ENCODE measurements around the gene IKZF1.
"Not testable (repeated sequence)": the region's sequence is repeated elsewhere in the genome, so short reads cannot be mapped to it uniquely, and the experiment has no call there.

Gene IKZF1

DNA sequence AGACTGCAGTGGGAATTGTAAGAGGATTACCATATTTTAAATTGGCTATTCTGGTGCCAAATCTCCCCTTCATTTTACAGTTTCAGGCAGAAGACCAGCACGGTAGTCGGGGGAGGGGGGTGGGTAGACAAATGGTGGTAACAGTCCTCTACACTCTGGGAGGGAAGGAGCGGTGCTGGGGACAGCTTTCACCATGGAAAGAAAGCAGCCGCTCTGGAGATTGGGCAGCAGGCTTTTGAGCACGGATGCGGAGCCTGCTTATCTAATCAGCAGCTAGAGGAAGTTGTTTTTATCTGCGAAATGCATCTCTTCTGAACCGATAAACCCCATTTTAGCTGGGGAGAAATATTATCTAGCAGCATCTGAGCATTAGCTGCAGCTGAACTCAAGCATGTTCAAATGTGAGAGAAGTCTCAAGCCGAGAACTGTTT, 28.7 kb downstream of the IKZF1 start:
- H3K9ac ChIP-seq (ENCODE audit: low read length), result no peak overlapping the region
- no peaks in the 10 kb centered on the region for H3K4me1 ChIP-seq (ENCODE audit: control insufficient read depth, insufficient read depth, low read length)
- H3K36me3 ChIP-seq (ENCODE audit: control insufficient read depth, insufficient read depth, low read length), result no peaks in the 10 kb centered on the region
- no peak overlapping the region for H3K27ac ChIP-seq (ENCODE audit: low read depth, low read length)
- H3K27me3 ChIP-seq (ENCODE audit: control insufficient read depth, insufficient read depth, low read length), result no peaks in the 10 kb centered on the region
- no peak overlapping the region for H3K4me3 ChIP-seq (ENCODE audit: low read length)

DNA sequence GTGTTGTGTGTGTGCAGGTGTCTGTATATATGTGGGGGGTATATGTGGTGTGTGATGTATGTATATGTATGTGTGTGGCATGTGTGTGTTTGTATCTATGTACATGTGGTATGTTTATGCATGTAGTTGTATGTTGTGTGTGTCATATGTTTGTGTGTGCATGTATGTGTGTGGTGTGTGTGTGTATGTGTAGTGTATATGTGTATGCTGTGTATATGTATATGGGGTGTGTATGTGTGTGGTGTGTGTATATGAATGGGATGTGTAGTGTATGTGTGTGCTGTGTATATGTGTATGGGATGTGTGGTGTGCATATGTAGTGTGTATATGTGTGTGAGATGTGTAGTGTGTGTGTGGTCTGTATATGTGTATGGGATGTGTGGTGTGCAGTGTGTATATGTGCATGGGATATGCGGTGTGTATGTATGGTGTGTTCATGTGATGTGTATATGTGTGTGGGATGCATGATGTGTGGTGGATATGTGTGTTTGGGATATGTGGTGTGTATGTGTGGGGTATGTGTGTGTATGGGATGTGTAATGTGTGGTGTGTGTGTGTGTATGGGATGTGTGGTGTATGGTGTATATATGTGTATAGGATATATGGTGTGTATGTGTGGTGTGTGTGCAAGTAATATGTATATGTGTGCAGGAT, 30.0 kb downstream of the IKZF1 start:
- no peak overlapping the region for H3K4me3 ChIP-seq (ENCODE audit: low read length)
- H3K27ac ChIP-seq (ENCODE audit: low read depth, low read length), result no peak overlapping the region
- H3K27me3 ChIP-seq (ENCODE audit: control insufficient read depth, insufficient read depth, low read length), result no peaks in the 10 kb centered on the region
- H3K4me1 ChIP-seq (ENCODE audit: control insufficient read depth, insufficient read depth, low read length), result no peaks in the 10 kb centered on the region
- no peak overlapping the region for H3K9ac ChIP-seq (ENCODE audit: low read length)
- no peaks in the 10 kb centered on the region for H3K36me3 ChIP-seq (ENCODE audit: control insufficient read depth, insufficient read depth, low read length)

DNA sequence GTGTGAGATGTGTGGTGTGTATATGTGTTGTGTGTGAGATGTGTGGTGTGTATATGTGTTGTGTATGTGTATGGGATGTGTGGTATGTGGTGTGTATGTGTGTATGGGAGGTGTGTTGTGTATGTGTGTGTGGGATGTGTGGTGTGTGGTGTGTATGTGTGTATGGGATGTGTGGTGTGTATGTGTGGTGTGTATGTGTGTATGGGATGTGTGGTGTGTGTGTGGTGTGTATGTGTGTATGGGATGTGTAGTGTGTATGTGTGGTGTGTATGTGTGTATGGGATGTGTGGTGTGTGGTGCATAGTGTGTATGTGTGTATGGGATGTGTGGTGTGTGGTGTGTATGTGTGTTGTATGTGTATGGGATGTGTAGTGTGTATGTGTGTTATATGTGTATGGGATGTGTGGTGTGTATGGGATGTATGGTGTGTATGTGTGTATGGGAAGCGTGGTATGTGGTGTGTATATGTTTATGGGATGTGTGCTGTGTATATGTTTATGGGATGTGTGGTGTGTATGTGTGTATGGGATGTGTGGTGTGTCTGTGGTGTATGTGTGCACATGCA, 30.8 kb downstream of the IKZF1 start:
- Histone ChIP-seq H3K27me3 (ENCODE audit: control insufficient read depth, insufficient read depth, low read length) (no peaks in the 10 kb centered on the region), H3K4me3 (ENCODE audit: low read length) (no peak overlapping the region), H3K4me1 (ENCODE audit: control insufficient read depth, insufficient read depth, low read length) (no peaks in the 10 kb centered on the region), H3K36me3 (ENCODE audit: control insufficient read depth, insufficient read depth, low read length) (no peaks in the 10 kb centered on the region), H3K9ac (ENCODE audit: low read length) (no peak overlapping the region), H3K27ac (ENCODE audit: low read depth, low read length) (no peak overlapping the region)

- no peak overlapping the region for H3K9ac ChIP-seq (ENCODE audit: low read length)
- H3K4me3 ChIP-seq (ENCODE audit: low read length), result no peak overlapping the region
- no peaks in the 10 kb centered on the region for H3K4me1 ChIP-seq (ENCODE audit: control insufficient read depth, insufficient read depth, low read length)
- H3K27me3 ChIP-seq (ENCODE audit: control insufficient read depth, insufficient read depth, low read length), result no peaks in the 10 kb centered on the region
- H3K27ac ChIP-seq (ENCODE audit: low read depth, low read length), result no peak overlapping the region
- no peaks in the 10 kb centered on the region for H3K36me3 ChIP-seq (ENCODE audit: control insufficient read depth, insufficient read depth, low read length)
Measured at GRCh38 chr7:50335795-50336754, 31.6 kb downstream of the IKZF1 start.

GRCh38 chr7:50336894-50337703, 32.6 kb downstream of the IKZF1 start:
- H3K36me3 ChIP-seq (ENCODE audit: control insufficient read depth, insufficient read depth, low read length), result no peaks in the 10 kb centered on the region
- H3K27ac ChIP-seq (ENCODE audit: low read depth, low read length), result no peak overlapping the region
- no peak overlapping the region for H3K9ac ChIP-seq (ENCODE audit: low read length)
- no peak overlapping the region for H3K4me3 ChIP-seq (ENCODE audit: low read length)
- H3K4me1 ChIP-seq (ENCODE audit: control insufficient read depth, insufficient read depth, low read length), result no peaks in the 10 kb centered on the region
- no peaks in the 10 kb centered on the region for H3K27me3 ChIP-seq (ENCODE audit: control insufficient read depth, insufficient read depth, low read length)

DNA sequence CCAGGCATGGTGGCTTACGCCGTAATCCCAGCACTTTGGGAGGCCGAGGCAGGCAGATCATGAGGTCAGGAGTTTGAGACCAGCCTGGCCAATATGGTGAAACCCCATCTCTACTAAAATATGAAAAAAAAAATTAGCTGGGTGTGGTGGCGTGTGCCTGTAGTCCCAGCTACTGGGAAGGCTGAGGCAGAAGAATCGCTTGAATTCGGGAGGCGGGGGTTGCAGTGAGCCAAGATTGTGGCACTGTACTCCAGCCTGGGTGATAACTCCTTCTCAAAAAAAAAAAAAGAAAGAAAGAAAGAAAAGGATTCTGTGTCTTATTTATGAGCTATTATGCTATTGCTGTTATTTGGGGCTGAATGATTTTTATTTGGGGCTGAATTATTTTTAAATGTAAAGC, 35.0 kb downstream of the IKZF1 start:
- H3K36me3 ChIP-seq (ENCODE audit: control insufficient read depth, insufficient read depth, low read length); H3K27me3 ChIP-seq (ENCODE audit: control insufficient read depth, insufficient read depth, low read length); H3K4me1 ChIP-seq (ENCODE audit: control insufficient read depth, insufficient read depth, low read length); H3K9ac ChIP-seq (ENCODE audit: low read length); H3K27ac ChIP-seq (ENCODE audit: low read depth, low read length); H3K4me3 ChIP-seq (ENCODE audit: low read length): not testable (repeated sequence)

GRCh38 chr7:50339990-50340500, 35.5 kb downstream of the IKZF1 start:
- Histone ChIP-seq H3K4me1 (ENCODE audit: control insufficient read depth, insufficient read depth, low read length) (no peaks in the 10 kb centered on the region), H3K36me3 (ENCODE audit: control insufficient read depth, insufficient read depth, low read length) (no peaks in the 10 kb centered on the region), H3K27ac (ENCODE audit: low read depth, low read length) (no peak overlapping the region), H3K27me3 (ENCODE audit: control insufficient read depth, insufficient read depth, low read length) (no peaks in the 10 kb centered on the region), H3K9ac (ENCODE audit: low read length) (no peak overlapping the region), H3K4me3 (ENCODE audit: low read length) (peak overlapping the region; percentile 7)

GRCh38 chr7:50341724-50342123, 37.2 kb downstream of the IKZF1 start:
- H3K27me3 ChIP-seq (ENCODE audit: control insufficient read depth, insufficient read depth, low read length), result no peaks in the 10 kb centered on the region
- H3K4me1 ChIP-seq (ENCODE audit: control insufficient read depth, insufficient read depth, low read length), result no peaks in the 10 kb centered on the region
- no peaks in the 10 kb centered on the region for H3K36me3 ChIP-seq (ENCODE audit: control insufficient read depth, insufficient read depth, low read length)
- H3K4me3 ChIP-seq (ENCODE audit: low read length), result no peak overlapping the region
- no peak overlapping the region for H3K9ac ChIP-seq (ENCODE audit: low read length)
- H3K27ac ChIP-seq (ENCODE audit: low read depth, low read length), result no peak overlapping the region

DNA sequence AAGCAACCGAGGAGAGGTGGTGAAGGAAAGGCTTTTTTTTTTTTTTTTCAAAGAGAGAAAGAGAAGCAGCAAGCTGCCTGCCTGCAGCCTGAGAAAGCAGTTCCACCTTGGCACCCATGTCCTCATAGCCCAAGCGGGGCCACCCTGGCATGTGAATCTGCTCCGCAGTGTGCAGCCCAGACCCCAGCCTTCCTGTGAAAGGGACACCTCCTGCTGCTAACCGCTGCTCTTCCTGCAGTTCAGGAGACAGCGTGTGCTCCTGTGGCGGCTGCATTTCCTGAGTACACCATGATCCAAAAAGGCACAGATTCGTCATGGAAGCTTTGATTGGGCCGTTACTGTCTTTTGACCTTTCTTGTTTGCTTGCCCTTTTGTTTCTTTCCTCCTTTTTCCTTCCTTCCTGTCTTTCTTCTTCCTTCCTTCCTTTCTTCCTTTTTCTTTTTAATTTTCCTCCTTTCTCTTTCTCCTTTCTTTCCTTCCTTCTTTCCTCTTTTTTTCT, 38.1 kb downstream of the IKZF1 start:
- Histone ChIP-seq H3K4me3 (ENCODE audit: low read length) (no peak overlapping the region), H3K27ac (ENCODE audit: low read depth, low read length) (no peak overlapping the region), H3K4me1 (ENCODE audit: control insufficient read depth, insufficient read depth, low read length) (no peaks in the 10 kb centered on the region), H3K27me3 (ENCODE audit: control insufficient read depth, insufficient read depth, low read length) (no peaks in the 10 kb centered on the region), H3K36me3 (ENCODE audit: control insufficient read depth, insufficient read depth, low read length) (no peaks in the 10 kb centered on the region), H3K9ac (ENCODE audit: low read length) (no peak overlapping the region)

GRCh38 chr7:50346545-50347497, 42.3 kb downstream of the IKZF1 start:
- Histone ChIP-seq H3K27ac (ENCODE audit: low read depth, low read length) (no peak overlapping the region), H3K9ac (ENCODE audit: low read length) (no peak overlapping the region), H3K27me3 (ENCODE audit: control insufficient read depth, insufficient read depth, low read length) (no peaks in the 10 kb centered on the region), H3K4me1 (ENCODE audit: control insufficient read depth, insufficient read depth, low read length) (no peaks in the 10 kb centered on the region), H3K4me3 (ENCODE audit: low read length) (no peak overlapping the region), H3K36me3 (ENCODE audit: control insufficient read depth, insufficient read depth, low read length) (no peaks in the 10 kb centered on the region)

DNA sequence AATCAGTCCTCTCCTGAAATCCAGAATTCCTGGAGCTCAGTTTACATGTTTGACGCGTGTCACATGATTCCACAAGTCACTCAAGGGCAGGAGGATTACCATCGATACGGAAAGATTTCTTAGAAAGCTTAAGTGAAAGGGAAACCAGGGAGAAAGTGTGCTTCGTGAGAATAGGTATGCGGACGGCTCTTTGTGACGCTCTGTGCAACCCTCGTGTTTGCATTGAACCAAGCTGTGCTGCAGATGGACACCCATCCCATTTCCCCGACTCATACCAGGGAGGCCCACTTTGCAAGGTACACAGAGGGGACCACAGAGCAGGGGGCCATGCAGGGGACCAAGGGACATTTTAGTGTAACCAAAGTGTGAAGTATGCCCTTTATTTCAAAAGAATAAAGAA, 43.2 kb downstream of the IKZF1 start:
- Histone ChIP-seq H3K36me3 (ENCODE audit: control insufficient read depth, insufficient read depth, low read length) (no peaks in the 10 kb centered on the region), H3K4me1 (ENCODE audit: control insufficient read depth, insufficient read depth, low read length) (no peaks in the 10 kb centered on the region), H3K9ac (ENCODE audit: low read length) (no peak overlapping the region), H3K27ac (ENCODE audit: low read depth, low read length) (no peak overlapping the region), H3K27me3 (ENCODE audit: control insufficient read depth, insufficient read depth, low read length) (no peaks in the 10 kb centered on the region), H3K4me3 (ENCODE audit: low read length) (no peak overlapping the region)

Measured in rectal smooth muscle tissue (tissue), 1 donor.